Measurements from ENCODE around the gene PARD6A.

GRCh38 chr16:67679935-67680897 is 19.5 kb downstream of the PARD6A start:
- TF ChIP-seq POLR2A (IDR thresholded peaks at IDR 0.05) = no peak
- no peak for TF ChIP-seq CTCF (IDR thresholded peaks at IDR 0.05)

Measured in adrenal gland (tissue), 5 donors.